ENCODE measurements around the gene SLC9A4.

DNA sequence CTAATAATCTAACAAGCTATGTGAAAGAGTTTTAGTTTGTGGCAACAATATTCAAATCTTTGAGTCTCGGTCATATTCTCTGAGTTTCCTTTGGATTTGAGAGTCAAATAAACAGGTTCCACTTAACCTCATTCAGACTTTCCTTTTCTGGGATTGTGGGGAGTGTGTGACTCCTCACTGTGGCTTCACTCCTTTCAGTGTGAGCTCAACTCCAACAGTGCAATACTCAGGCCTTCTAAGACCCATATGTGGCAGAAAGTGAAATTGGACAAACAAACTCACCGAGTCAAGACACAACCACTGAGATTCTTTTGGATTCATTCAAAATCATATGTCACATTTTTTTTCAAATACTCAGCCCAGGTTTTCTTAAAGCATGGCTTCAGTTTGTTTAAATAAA, 25.4 kb downstream of the SLC9A4 start:
- TF ChIP-seq CHD2 (IDR thresholded peaks at IDR 0.05; ENCODE audit: borderline replicate concordance, low read depth, low read length), result no peak
- TF ChIP-seq GABPA (IDR thresholded peaks at IDR 0.05; ENCODE audit: low read depth), result no peak
- TF ChIP-seq ZNF274 (IDR thresholded peaks at IDR 0.05; ENCODE audit: insufficient read depth, insufficient read length), result no peak
